ENCODE data around the gene TXNRD2. TPM values are rescaled to one million over a fixed set of nuclear protein-coding genes. Genes with fewer than 3 reads are reported as not detected.
"Not testable (repeated sequence)": the region's sequence is repeated elsewhere in the genome, so short reads cannot be mapped to it uniquely, and the experiment has no call there.

The TXNRD2 gene
- total RNA-seq, 4 donors from 2014 or later, result 34.8 to 40.6 (median 37.8) TPM

- peaks cover 0 to 35% (median 16%) of the 10 kb centered on the region in 4 donors for H3K4me1 ChIP-seq
- no peak for TF ChIP-seq POLR2A (IDR thresholded peaks at IDR 0.05)
- no peak for TF ChIP-seq EP300 (IDR thresholded peaks at IDR 0.05)
- no peak for TF ChIP-seq CTCF (IDR thresholded peaks at IDR 0.05)
- H3K36me3 ChIP-seq, result peaks cover 0 to 47% (median 0%) of the 10 kb centered on the region in 3 donors
- 76 to 84% methylated on average over 12 to 14 of the region's 15 CpGs for WGBS, 2 donors
- no peak for DNase-seq (ENCODE audit: low spot score in 2 of 2)
- H3K27ac ChIP-seq, result peak overlapping the region in 3 of 4 donors; percentile 5 to 19 (median 14)
- no peak overlapping the region for H3K4me3 ChIP-seq
- H3K27me3 ChIP-seq, result no peaks in the 10 kb centered on the region
- no peaks in the 10 kb centered on the region for H3K9me3 ChIP-seq
These were observed 55.6 kb downstream of the TXNRD2 start for GRCh38 chr22:19885841-19886592.

GRCh38 chr22:19884954-19885751 is 56.5 kb downstream of the TXNRD2 start:
- no peak for TF ChIP-seq POLR2A (IDR thresholded peaks at IDR 0.05)
- TF ChIP-seq CTCF (IDR thresholded peaks at IDR 0.05), result no peak
- no peak for TF ChIP-seq EP300 (IDR thresholded peaks at IDR 0.05)
- DNase-seq (ENCODE audit: low spot score in 2 of 2), result no peak
- Histone ChIP-seq H3K4me3 (no peak overlapping the region), H3K4me1 (peaks cover 0 to 38% (median 16%) of the 10 kb centered on the region in 4 donors), H3K27ac (peak overlapping the region in 1 of 4 donors; percentile 4), H3K9me3 (no peaks in the 10 kb centered on the region), H3K36me3 (peaks cover 0 to 39% (median 0%) of the 10 kb centered on the region in 3 donors), H3K27me3 (no peaks in the 10 kb centered on the region)
- WGBS, 2 donors, result 70 to 77% methylated on average over 11 to 24 of the region's 26 CpGs

DNA sequence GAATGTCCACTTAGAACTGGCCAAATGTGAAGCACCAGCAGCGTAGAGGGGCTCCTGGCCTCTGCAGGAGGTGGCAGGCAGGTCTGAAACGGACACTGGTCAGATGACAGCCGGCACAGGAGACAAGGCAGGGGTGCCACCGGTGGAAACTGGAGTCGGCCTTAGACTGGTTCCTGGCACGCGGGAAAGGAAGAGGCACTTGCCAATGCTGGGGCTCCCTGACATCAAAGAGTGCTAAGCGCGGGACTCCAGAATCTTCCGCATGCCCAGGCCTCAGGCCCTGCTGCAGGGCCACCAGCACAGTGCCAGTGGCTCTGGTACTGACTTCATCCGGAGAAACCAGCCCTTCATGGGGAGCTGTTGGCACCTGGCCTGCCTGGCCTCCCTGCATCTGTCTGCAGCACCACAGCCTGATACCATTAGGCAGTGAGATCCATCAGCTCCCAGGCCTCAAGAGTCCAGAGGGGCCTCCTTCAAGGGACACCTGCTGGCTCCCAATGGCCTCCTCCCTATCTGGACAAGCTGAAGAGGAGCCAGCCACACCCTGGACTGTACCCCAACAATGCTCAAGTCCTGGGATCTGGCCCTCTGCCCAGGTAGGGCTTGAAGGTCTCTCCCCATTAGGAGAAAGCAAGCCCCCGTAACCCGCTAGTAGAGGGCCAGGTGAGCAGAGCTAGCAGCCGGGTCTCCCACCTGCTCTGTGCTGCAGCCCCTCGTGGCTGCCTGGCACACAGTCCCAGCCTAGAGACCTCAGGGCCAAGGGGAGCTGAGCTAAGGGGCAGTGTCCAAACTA is 57.3 kb downstream of the TXNRD2 start:
- H3K27me3 ChIP-seq, result no peaks in the 10 kb centered on the region
- DNase-seq (ENCODE audit: low spot score in 2 of 2), result no peak
- 92 to 96% methylated on average over 9 to 13 of the region's 15 CpGs for WGBS, 2 donors
- H3K4me3 ChIP-seq, result no peak overlapping the region
- H3K9me3 ChIP-seq, result no peaks in the 10 kb centered on the region
- peaks cover 0 to 38% (median 0%) of the 10 kb centered on the region in 3 donors for H3K36me3 ChIP-seq
- H3K4me1 ChIP-seq, result peaks cover 0 to 46% (median 16%) of the 10 kb centered on the region in 4 donors
- peak overlapping the region in 1 of 4 donors; percentile 4 for H3K27ac ChIP-seq
- no peak for TF ChIP-seq EP300 (IDR thresholded peaks at IDR 0.05)
- TF ChIP-seq CTCF (IDR thresholded peaks at IDR 0.05), result no peak
- TF ChIP-seq POLR2A (IDR thresholded peaks at IDR 0.05), result no peak

GRCh38 chr22:19883446-19883845 is 58.2 kb downstream of the TXNRD2 start:
- H3K27me3 ChIP-seq; H3K9me3 ChIP-seq; H3K4me3 ChIP-seq; DNase-seq (ENCODE audit: low spot score in 2 of 2): not testable (repeated sequence)
- WGBS, 2 donors, result 92 to 94% methylated on average over 8 of the region's 8 CpGs
- Histone ChIP-seq H3K36me3 (peaks cover 0 to 31% (median 0%) of the 10 kb centered on the region in 3 donors), H3K4me1 (peaks cover 0 to 54% (median 16%) of the 10 kb centered on the region in 4 donors), H3K27ac (peak overlapping the region in 1 of 4 donors; percentile 79)

All from tibial nerve (tissue), 4 donors.